Esophagus muscularis mucosa (tissue), 4 donors: Measurements from ENCODE around the gene DIAPH1. TPM values are rescaled to one million over a fixed set of nuclear protein-coding genes. Genes with fewer than 3 reads are reported as not detected.
A peak's percentile ranks its signal among the peaks of the same experiment; 100 is the strongest.

Source experiments
- DNase-seq: peaks from one replicate; pipeline ENCODE4 v3.0.0-alpha.2; 2017; ENCODE audit errors: extremely low spot score
- H3K27ac ChIP-seq, 4 donors: fragments of 200-600 bp; sonication (generic); replicated peaks in 1 of 4; 1 replicate in 3 of 4; 2 replicates in 1 of 4; pipeline ENCODE4 v1.5.1; 2016 to 2019; ENCODE audit warnings: mild to moderate bottlenecking in 1 of 4
- H3K27me3 ChIP-seq, 4 donors: fragments of 200-600 bp; sonication (generic); one replicate each; pipeline versions ENCODE4 v1.5.1 to v1.6.0; 2016 to 2019
- H3K36me3 ChIP-seq, 4 donors: fragments of 200-600 bp; sonication (generic); one replicate each; pipeline ENCODE4 v1.5.1; 2016 to 2019
- H3K4me1 ChIP-seq, 4 donors: fragments of 200-600 bp; sonication (generic); one replicate each; pipeline ENCODE4 v1.5.1; 2016 to 2019
- H3K4me3 ChIP-seq, 4 donors: fragments of 200-600 bp; sonication (generic); 1 replicate in 2 of 4; 2 replicates in 2 of 4; pipeline ENCODE4 v1.5.1; 2016 to 2019; ENCODE audit warnings: mild to moderate bottlenecking in 4 of 4, moderate library complexity in 1 of 4
- H3K9me3 ChIP-seq, 4 donors: fragments of 200-600 bp; sonication (generic); 1 replicate in 3 of 4; 2 replicates in 1 of 4; pipeline ENCODE4 v1.5.1; 2016 to 2019
- EP300 ChIP-seq: sonication (generic); formaldehyde crosslinking; IDR thresholded peaks from one replicate; pipeline ENCODE4 v1.6.1; 2017; ENCODE audit warnings: antibody characterized with exemption
- POLR2A ChIP-seq: fragments of 450-650 bp; IDR thresholded peaks from one replicate; pipeline ENCODE4 v1.6.1; 2017; ENCODE audit warnings: antibody characterized with exemption, moderate library complexity, mild to moderate bottlenecking, low read depth
- POLR2AphosphoS5 ChIP-seq, 2 donors: sonication (generic); formaldehyde crosslinking; IDR thresholded peaks; one replicate each; pipeline ENCODE4 v1.6.1; 2017; ENCODE audit warnings: antibody characterized with exemption in 2 of 2
- WGBS: methylation state at CpG from one replicate; pipeline ENCODE4 v1.1.5; 2018; 5-methylcytosine and 5-hydroxymethylcytosine counted together
- intact Hi-C: fragments of 100-400 bp; cut with DNase I; formaldehyde crosslinking; loops from one replicate; pipeline ENCODE4 v1.15.1; 2023
- total RNA-seq, 4 donors: library from RNA; depleted of rRNA; stranded (reverse); fragments of >200 nt; gene quantifications; one replicate each; pipeline versions ENCODE4 v1.1.0 to v1.2.1, GENCODE V29; 2016
- TF ChIP-seq, protein P1 (sequence below), 3 experiments: fragments of 200-600 bp in 2 of 3; fragments of 450-650 bp in 1 of 3; sonication (generic) in 2 of 3; IDR thresholded peaks; one replicate each; pipeline ENCODE4 v1.5.1; 2017 to 2019; ENCODE audit warnings: antibody characterized with exemption in 3 of 3, mild to moderate bottlenecking in 2 of 3, moderate library complexity in 1 of 3

DIAPH1 gene
- total RNA-seq, 4 donors from 2014 or later, result 34.1 to 53.0 (median 45.9) TPM

DNA sequence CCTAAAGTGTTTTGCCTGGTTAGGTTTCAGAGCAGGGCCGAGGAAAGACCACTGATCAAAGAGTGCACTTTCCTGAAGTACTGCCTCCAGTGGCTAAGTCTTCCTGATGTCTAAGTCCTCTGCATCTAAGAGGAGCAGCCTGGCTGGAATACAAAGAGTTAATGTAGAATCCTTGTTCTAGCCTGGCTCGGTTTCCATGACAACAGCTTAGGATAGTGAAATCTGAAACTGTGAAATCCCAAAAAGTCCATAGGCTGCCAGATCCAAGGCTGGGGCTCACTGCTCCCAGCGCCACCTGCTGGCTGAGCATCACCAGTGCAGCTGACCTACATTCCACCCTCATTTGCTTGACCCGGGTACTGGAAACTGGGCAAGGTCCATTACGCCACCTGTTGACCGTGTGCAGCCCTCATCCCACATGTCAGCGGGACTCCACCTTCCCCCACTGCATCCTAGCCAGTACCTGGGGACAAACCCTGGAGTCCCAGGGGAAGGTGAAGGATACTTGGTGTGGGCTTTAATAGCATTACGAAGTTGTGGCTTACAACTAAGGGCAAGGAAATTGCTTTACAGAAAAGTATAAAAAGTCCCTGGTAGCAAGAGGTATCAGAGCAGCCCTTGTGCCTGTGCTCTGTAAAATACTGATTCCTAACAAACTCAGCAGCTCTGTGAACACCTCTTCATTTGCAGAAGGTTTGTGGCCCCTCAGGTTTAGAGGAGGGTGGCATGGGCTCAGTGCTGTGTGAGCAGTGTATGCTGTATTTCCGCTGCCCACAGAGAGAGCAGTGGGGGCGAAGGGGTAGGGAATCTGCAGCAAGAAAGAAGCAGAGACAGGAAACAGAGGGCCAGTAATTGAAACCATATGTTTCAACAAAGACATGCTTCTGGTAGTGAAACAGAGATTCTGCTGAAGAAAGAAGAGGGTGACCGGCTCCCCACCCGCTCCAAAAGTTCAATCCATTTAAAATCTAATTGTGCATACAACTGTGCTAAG, 93.9 kb downstream of the DIAPH1 start:
- Histone ChIP-seq H3K27ac (peak overlapping the region; percentile 73 to 83 (median 82)), H3K9me3 (no peaks in the 10 kb centered on the region), H3K27me3 (no peaks in the 10 kb centered on the region), H3K4me1 (peaks cover 71 to 87% (median 78%) of the 10 kb centered on the region in 4 donors), H3K36me3 (peaks cover 0 to 54% (median 31%) of the 10 kb centered on the region in 4 donors), H3K4me3 (no peak overlapping the region)
- peak; percentile 97 for DNase-seq
- TF ChIP-seq, protein P1, sequence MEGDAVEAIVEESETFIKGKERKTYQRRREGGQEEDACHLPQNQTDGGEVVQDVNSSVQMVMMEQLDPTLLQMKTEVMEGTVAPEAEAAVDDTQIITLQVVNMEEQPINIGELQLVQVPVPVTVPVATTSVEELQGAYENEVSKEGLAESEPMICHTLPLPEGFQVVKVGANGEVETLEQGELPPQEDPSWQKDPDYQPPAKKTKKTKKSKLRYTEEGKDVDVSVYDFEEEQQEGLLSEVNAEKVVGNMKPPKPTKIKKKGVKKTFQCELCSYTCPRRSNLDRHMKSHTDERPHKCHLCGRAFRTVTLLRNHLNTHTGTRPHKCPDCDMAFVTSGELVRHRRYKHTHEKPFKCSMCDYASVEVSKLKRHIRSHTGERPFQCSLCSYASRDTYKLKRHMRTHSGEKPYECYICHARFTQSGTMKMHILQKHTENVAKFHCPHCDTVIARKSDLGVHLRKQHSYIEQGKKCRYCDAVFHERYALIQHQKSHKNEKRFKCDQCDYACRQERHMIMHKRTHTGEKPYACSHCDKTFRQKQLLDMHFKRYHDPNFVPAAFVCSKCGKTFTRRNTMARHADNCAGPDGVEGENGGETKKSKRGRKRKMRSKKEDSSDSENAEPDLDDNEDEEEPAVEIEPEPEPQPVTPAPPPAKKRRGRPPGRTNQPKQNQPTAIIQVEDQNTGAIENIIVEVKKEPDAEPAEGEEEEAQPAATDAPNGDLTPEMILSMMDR (IDR thresholded peaks at IDR 0.05), result peak; percentile 99 to 100 (median 99)
- no peak for TF ChIP-seq EP300
- TF ChIP-seq POLR2AphosphoS5 (IDR thresholded peaks at IDR 0.05), result peak; percentile 80 to 91
- WGBS, result 28% methylated on average over 11 of the region's 12 CpGs
- intact Hi-C loops, result loop anchor here (1.0 to 10.0 kb wide), 3 partner anchors 34 to 110 kb away; partner anchors contain the start of genes PCDHGA10 and PCDHGB7

- H3K36me3 ChIP-seq, result peaks cover 0 to 58% (median 35%) of the 10 kb centered on the region in 4 donors
- WGBS, result 78% methylated on average over 8 of the region's 8 CpGs
- H3K9me3 ChIP-seq, result no peaks in the 10 kb centered on the region
- no peak overlapping the region for H3K4me3 ChIP-seq
- intact Hi-C loops, result loop anchor here (1.0 to 10.0 kb wide), 3 partner anchors 35 to 109 kb away; partner anchors contain the start of genes PCDHGA10 and PCDHGB7
- TF ChIP-seq POLR2A (no peak), EP300 (no peak), POLR2AphosphoS5 (IDR thresholded peaks at IDR 0.05) (no peak)
- TF ChIP-seq, protein P1 (IDR thresholded peaks at IDR 0.05), result no peak
- H3K27me3 ChIP-seq, result no peaks in the 10 kb centered on the region
- peaks cover 68 to 84% (median 77%) of the 10 kb centered on the region in 4 donors for H3K4me1 ChIP-seq
- peak overlapping the region; percentile 25 to 83 (median 70) for H3K27ac ChIP-seq
- no peak for DNase-seq
These were observed 94.8 kb downstream of the DIAPH1 start for GRCh38 chr5:141523991-141524390.

GRCh38 chr5:141522301-141522700, 96.5 kb downstream of the DIAPH1 start:
- Histone ChIP-seq H3K4me1 (peaks cover 55 to 77% (median 67%) of the 10 kb centered on the region in 4 donors), H3K27ac (peak overlapping the region in 3 of 4 donors; percentile 55 to 65 (median 56)), H3K36me3 (peaks cover 0 to 58% (median 35%) of the 10 kb centered on the region in 4 donors), H3K9me3 (no peaks in the 10 kb centered on the region), H3K4me3 (no peak overlapping the region), H3K27me3 (no peaks in the 10 kb centered on the region)
- TF ChIP-seq, protein P1 (IDR thresholded peaks at IDR 0.05), result no peak
- TF ChIP-seq EP300 (no peak), POLR2A (no peak), POLR2AphosphoS5 (IDR thresholded peaks at IDR 0.05) (no peak)
- no peak for DNase-seq
- WGBS, result 42% methylated on average over 2 of the region's 2 CpGs
- intact Hi-C loops, result loop anchor here (10.0 kb wide), 1 partner anchor 108 kb away; the partner anchor contains the start of genes PCDHGA10 and PCDHGB7

DNA sequence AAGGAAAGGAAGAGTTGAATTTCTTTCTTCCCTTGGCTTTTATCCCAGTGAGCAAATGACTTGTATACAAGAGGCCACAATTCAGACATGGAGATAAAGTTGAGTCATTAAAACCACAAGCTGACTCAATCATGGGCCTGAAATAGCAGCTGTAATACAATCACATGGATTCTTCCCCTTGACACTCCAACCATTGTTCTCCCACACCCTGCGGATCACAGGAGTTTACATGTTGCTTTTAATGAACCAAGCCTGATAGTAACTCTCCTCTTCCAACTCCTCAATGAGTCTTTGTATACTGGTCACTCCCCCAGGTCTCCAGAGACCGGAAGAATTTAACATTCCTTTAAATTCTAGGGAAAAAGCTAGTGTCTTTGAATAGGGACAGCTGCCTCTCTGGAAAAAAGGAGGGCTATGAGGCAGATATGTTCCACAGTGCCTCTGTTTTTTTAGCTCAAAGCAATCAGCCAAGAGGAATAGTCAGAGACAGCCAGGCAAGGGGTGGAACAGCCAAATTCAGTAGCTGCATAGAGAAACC, 97.5 kb downstream of the DIAPH1 start:
- WGBS, result 25% methylated on average over 2 of the region's 2 CpGs
- H3K27ac ChIP-seq, result peak overlapping the region; percentile 50 to 65 (median 56)
- H3K36me3 ChIP-seq, result peaks cover 0 to 56% (median 32%) of the 10 kb centered on the region in 4 donors
- no peaks in the 10 kb centered on the region for H3K27me3 ChIP-seq
- no peaks in the 10 kb centered on the region for H3K9me3 ChIP-seq
- H3K4me1 ChIP-seq, result peaks cover 60 to 83% (median 65%) of the 10 kb centered on the region in 4 donors
- no peak overlapping the region for H3K4me3 ChIP-seq
- no peak for DNase-seq
- intact Hi-C loops, result loop anchor here (10.0 kb wide), 1 partner anchor 107 kb away; the partner anchor contains the start of genes PCDHGA10 and PCDHGB7
- peak; percentile 45 to 63 for TF ChIP-seq POLR2AphosphoS5 (IDR thresholded peaks at IDR 0.05)
- TF ChIP-seq, protein P1 (IDR thresholded peaks at IDR 0.05), result no peak
